ENCODE data around the gene CRMP1.

DNA sequence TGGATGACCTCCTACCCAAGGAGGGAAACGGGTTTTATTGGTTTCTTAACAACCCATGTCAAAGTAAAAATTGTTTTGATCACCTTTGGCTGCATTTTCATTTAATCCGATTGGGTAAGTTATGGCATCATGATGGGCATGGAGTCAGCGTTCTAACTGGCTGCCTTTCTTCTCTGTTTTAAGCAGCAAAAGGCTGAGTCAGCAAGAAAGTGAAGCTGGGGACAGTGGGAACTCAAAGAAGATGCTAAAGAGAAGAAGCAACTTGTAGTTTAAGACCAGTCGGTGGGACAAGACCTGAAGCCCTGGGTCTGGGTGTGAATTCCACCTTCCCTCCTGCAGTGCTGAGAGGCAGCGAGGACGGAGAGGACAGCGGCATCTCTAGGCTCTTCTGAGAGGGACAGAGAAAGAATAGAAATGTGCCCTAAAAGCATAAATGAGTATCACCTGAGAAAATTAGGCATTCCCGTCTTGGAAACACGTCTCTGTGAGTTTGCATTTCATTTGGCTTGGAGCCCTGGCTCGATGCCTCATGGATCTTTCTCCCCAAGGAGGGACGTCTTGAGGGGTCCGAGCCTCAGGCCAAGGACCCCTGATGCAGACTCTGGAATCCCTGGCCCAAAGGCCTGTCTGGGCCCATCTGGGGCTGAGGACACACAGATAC is 82.0 kb downstream of the CRMP1 start:
- no peak for TF ChIP-seq SUZ12 (IDR thresholded peaks at IDR 0.05; ENCODE audit: extremely low read depth, insufficient read depth, insufficient read length)
- TF ChIP-seq ZNF274 (IDR thresholded peaks at IDR 0.05; ENCODE audit: low read depth, low read length), result no peak
- TF ChIP-seq YY1 (IDR thresholded peaks at IDR 0.05; ENCODE audit: insufficient read depth, insufficient read length), result no peak

Data from NT2/D1 (cell line).